ENCODE measurements around the gene KCNJ6.

Gene KCNJ6

GRCh38 chr21:37670883-37671282, 245.4 kb downstream of the KCNJ6 start:
- Histone ChIP-seq H4K20me1 (ENCODE audit: insufficient read depth, low read length) (no peaks in the 10 kb centered on the region), H3K9ac (ENCODE audit: low read length) (no peak overlapping the region), H2AFZ (ENCODE audit: low read length) (no peak overlapping the region), H3K79me2 (ENCODE audit: insufficient read depth, low read length) (no peaks in the 10 kb centered on the region), H3K9me2 (ENCODE audit: low read depth, low read length) (no peaks in the 10 kb centered on the region), H3K36me3 (ENCODE audit: insufficient read depth, low read length) (no peaks in the 10 kb centered on the region), H3K4me1 (ENCODE audit: insufficient read depth, low read length, severe bottlenecking) (no peaks in the 10 kb centered on the region), H3F3A (ENCODE audit: insufficient read depth, low read length) (no peaks in the 10 kb centered on the region), H3K4me2 (ENCODE audit: low read length) (no peak overlapping the region), H3K27me3 (ENCODE audit: insufficient read depth, low read length) (no peaks in the 10 kb centered on the region; the same call in 1 of the 2 replicates), H3K27ac (ENCODE audit: low read depth, low read length, poor library complexity, severe bottlenecking) (no peak overlapping the region), H3K4me3 (ENCODE audit: low read depth, low read length, poor library complexity, severe bottlenecking) (no peak overlapping the region), H3K9me3 (ENCODE audit: low read length) (no peaks in the 10 kb centered on the region)
- TF ChIP-seq, protein P1, sequence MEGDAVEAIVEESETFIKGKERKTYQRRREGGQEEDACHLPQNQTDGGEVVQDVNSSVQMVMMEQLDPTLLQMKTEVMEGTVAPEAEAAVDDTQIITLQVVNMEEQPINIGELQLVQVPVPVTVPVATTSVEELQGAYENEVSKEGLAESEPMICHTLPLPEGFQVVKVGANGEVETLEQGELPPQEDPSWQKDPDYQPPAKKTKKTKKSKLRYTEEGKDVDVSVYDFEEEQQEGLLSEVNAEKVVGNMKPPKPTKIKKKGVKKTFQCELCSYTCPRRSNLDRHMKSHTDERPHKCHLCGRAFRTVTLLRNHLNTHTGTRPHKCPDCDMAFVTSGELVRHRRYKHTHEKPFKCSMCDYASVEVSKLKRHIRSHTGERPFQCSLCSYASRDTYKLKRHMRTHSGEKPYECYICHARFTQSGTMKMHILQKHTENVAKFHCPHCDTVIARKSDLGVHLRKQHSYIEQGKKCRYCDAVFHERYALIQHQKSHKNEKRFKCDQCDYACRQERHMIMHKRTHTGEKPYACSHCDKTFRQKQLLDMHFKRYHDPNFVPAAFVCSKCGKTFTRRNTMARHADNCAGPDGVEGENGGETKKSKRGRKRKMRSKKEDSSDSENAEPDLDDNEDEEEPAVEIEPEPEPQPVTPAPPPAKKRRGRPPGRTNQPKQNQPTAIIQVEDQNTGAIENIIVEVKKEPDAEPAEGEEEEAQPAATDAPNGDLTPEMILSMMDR (IDR thresholded peaks at IDR 0.05; ENCODE audit: low read length) = no peak
- no peak for TF ChIP-seq EZH2 (IDR thresholded peaks at IDR 0.05; ENCODE audit: borderline replicate concordance, low read length)

GRCh38 chr21:37669249-37669648, 247.0 kb downstream of the KCNJ6 start:
- no peak overlapping the region for H2AFZ ChIP-seq (ENCODE audit: low read length)
- no peaks in the 10 kb centered on the region; the same call in 1 of the 2 replicates for H3K27me3 ChIP-seq (ENCODE audit: insufficient read depth, low read length)
- no peak overlapping the region for H3K27ac ChIP-seq (ENCODE audit: low read depth, low read length, poor library complexity, severe bottlenecking)
- no peaks in the 10 kb centered on the region for H3K4me1 ChIP-seq (ENCODE audit: insufficient read depth, low read length, severe bottlenecking)
- H3K9ac ChIP-seq (ENCODE audit: low read length) = no peak overlapping the region
- no peaks in the 10 kb centered on the region for H3K9me3 ChIP-seq (ENCODE audit: low read length)
- no peaks in the 10 kb centered on the region for H4K20me1 ChIP-seq (ENCODE audit: insufficient read depth, low read length)
- TF ChIP-seq EZH2 (IDR thresholded peaks at IDR 0.05; ENCODE audit: borderline replicate concordance, low read length) = no peak
- TF ChIP-seq, protein P1 (IDR thresholded peaks at IDR 0.05; ENCODE audit: low read length) = no peak
- H3K4me2 ChIP-seq (ENCODE audit: low read length) = no peak overlapping the region
- no peak overlapping the region for H3K4me3 ChIP-seq (ENCODE audit: low read depth, low read length, poor library complexity, severe bottlenecking)
- H3K9me2 ChIP-seq (ENCODE audit: low read depth, low read length) = no peaks in the 10 kb centered on the region
- no peaks in the 10 kb centered on the region for H3K79me2 ChIP-seq (ENCODE audit: insufficient read depth, low read length)
- no peaks in the 10 kb centered on the region for H3K36me3 ChIP-seq (ENCODE audit: insufficient read depth, low read length)
- no peaks in the 10 kb centered on the region for H3F3A ChIP-seq (ENCODE audit: insufficient read depth, low read length)

GRCh38 chr21:37668462-37669239, 247.6 kb downstream of the KCNJ6 start:
- no peaks in the 10 kb centered on the region for H3K36me3 ChIP-seq (ENCODE audit: insufficient read depth, low read length)
- no peaks in the 10 kb centered on the region for H3K9me3 ChIP-seq (ENCODE audit: low read length)
- H2AFZ ChIP-seq (ENCODE audit: low read length) = no peak overlapping the region
- no peaks in the 10 kb centered on the region for H3K9me2 ChIP-seq (ENCODE audit: low read depth, low read length)
- H3F3A ChIP-seq (ENCODE audit: insufficient read depth, low read length) = no peaks in the 10 kb centered on the region
- no peaks in the 10 kb centered on the region for H3K79me2 ChIP-seq (ENCODE audit: insufficient read depth, low read length)
- no peaks in the 10 kb centered on the region for H4K20me1 ChIP-seq (ENCODE audit: insufficient read depth, low read length)
- H3K27me3 ChIP-seq (ENCODE audit: insufficient read depth, low read length) = no peaks in the 10 kb centered on the region; the same call in 1 of the 2 replicates
- H3K4me1 ChIP-seq (ENCODE audit: insufficient read depth, low read length, severe bottlenecking) = no peaks in the 10 kb centered on the region
- no peak overlapping the region for H3K27ac ChIP-seq (ENCODE audit: low read depth, low read length, poor library complexity, severe bottlenecking)
- no peak for TF ChIP-seq EZH2 (IDR thresholded peaks at IDR 0.05; ENCODE audit: borderline replicate concordance, low read length)
- TF ChIP-seq, protein P1 (IDR thresholded peaks at IDR 0.05; ENCODE audit: low read length) = no peak
- H3K4me3 ChIP-seq (ENCODE audit: low read depth, low read length, poor library complexity, severe bottlenecking) = no peak overlapping the region
- no peak overlapping the region for H3K9ac ChIP-seq (ENCODE audit: low read length)
- H3K4me2 ChIP-seq (ENCODE audit: low read length) = no peak overlapping the region
